ENCODE measurements around the gene KCTD17. TPM values are rescaled to one million over a fixed set of nuclear protein-coding genes. Genes with fewer than 3 reads are reported as not detected.

The KCTD17 gene
- total RNA-seq, 4 donors from 2014 or later, result 7.4 to 24.7 (median 20.2) TPM

- Histone ChIP-seq H3K36me3 (peaks cover 0 to 47% (median 11%) of the 10 kb centered on the region in 3 donors), H3K4me1 (peaks cover 0 to 16% (median 0%) of the 10 kb centered on the region in 4 donors), H3K27ac (no peak overlapping the region), H3K27me3 (no peaks in the 10 kb centered on the region), H3K4me3 (no peak overlapping the region), H3K9me3 (no peaks in the 10 kb centered on the region)
- DNase-seq (ENCODE audit: low spot score in 2 of 2), result no peak
- TF ChIP-seq EP300 (IDR thresholded peaks at IDR 0.05), result no peak
- no peak for TF ChIP-seq POLR2A (IDR thresholded peaks at IDR 0.05)
- no peak for TF ChIP-seq CTCF (IDR thresholded peaks at IDR 0.05)
- WGBS, 2 donors, result 70 to 72% methylated on average over 2 of the region's 2 CpGs
Observed at GRCh38 chr22:37032134-37032534, 19.4 kb upstream of the KCTD17 start.

GRCh38 chr22:37032535-37033460 is 18.7 kb upstream of the KCTD17 start:
- peaks cover 0 to 40% (median 7%) of the 10 kb centered on the region in 3 donors for H3K36me3 ChIP-seq
- TF ChIP-seq EP300 (IDR thresholded peaks at IDR 0.05) (peak in 1 of 2 donors; percentile 15), POLR2A (IDR thresholded peaks at IDR 0.05) (no peak)
- no peak overlapping the region for H3K4me3 ChIP-seq
- H3K9me3 ChIP-seq, result no peaks in the 10 kb centered on the region
- peak in 1 of 2 donors; percentile 22 for DNase-seq (ENCODE audit: low spot score in 2 of 2)
- no peaks in the 10 kb centered on the region for H3K27me3 ChIP-seq
- H3K4me1 ChIP-seq, result peaks cover 0 to 16% (median 0%) of the 10 kb centered on the region in 4 donors
- 53 to 66% methylated on average over 18 of the region's 18 CpGs for WGBS, 2 donors
- no peak overlapping the region for H3K27ac ChIP-seq

- WGBS, 2 donors, result 72 to 80% methylated on average over 22 to 23 of the region's 23 CpGs
- H3K4me1 ChIP-seq, result peaks cover 0 to 16% (median 0%) of the 10 kb centered on the region in 4 donors
- H3K27me3 ChIP-seq, result no peaks in the 10 kb centered on the region
- H3K27ac ChIP-seq, result no peak overlapping the region
- H3K9me3 ChIP-seq, result no peaks in the 10 kb centered on the region
- DNase-seq (ENCODE audit: low spot score in 2 of 2), result no peak
- H3K36me3 ChIP-seq, result peaks cover 0 to 30% (median 7%) of the 10 kb centered on the region in 3 donors
- H3K4me3 ChIP-seq, result no peak overlapping the region
- no peak for TF ChIP-seq POLR2A (IDR thresholded peaks at IDR 0.05)
- TF ChIP-seq EP300 (IDR thresholded peaks at IDR 0.05), result no peak
- no peak for TF ChIP-seq CTCF (IDR thresholded peaks at IDR 0.05)
Observed at GRCh38 chr22:37033605-37034430, 17.7 kb upstream of the KCTD17 start.

GRCh38 chr22:37036655-37037377 is 14.7 kb upstream of the KCTD17 start:
- DNase-seq (ENCODE audit: low spot score in 2 of 2), result no peak

More at GRCh38 chr22:37036655-37037377, 14.7 kb upstream of the KCTD17 start:
- H3K27ac ChIP-seq, result no peak overlapping the region
- H3K27me3 ChIP-seq, result no peaks in the 10 kb centered on the region
- no peak for TF ChIP-seq POLR2A (IDR thresholded peaks at IDR 0.05)
- no peak for TF ChIP-seq CTCF (IDR thresholded peaks at IDR 0.05)
- TF ChIP-seq EP300 (IDR thresholded peaks at IDR 0.05), result no peak
- 82 to 86% methylated on average over 11 of the region's 11 CpGs for WGBS, 2 donors
- H3K36me3 ChIP-seq, result peaks cover 0 to under 1% (median 0%) of the 10 kb centered on the region in 3 donors
- no peak overlapping the region for H3K4me3 ChIP-seq
- no peaks in the 10 kb centered on the region for H3K9me3 ChIP-seq
- peaks cover 0 to 8% (median 0%) of the 10 kb centered on the region in 4 donors for H3K4me1 ChIP-seq

Data from tibial nerve (tissue), 4 donors.